ENCODE results near the gene UNC79. TPM values are rescaled to one million over a fixed set of nuclear protein-coding genes. Genes with fewer than 3 reads are reported as not detected.

UNC79 gene
- total RNA-seq, 1 donor from 2014 or later, result 0.10 TPM

DNA sequence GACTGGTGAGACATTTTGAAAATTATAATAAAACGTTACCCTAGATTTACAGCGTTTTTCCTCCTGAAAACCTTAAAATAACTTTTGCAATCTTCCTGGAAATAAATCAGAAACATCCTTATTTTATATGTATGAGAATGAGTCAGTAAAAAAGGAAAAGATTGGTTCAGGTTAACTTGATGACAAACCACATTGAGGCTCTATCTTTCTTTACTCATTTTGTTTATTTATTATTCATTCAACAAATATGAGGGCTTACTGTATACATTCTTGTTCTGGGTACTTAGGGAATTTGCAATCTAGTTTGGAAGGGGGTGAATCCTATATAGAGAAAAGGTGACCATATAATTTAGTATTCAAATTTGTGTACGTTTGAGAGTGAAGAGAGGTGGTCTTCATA, 156.6 kb downstream of the UNC79 start:
- H3K36me3 Mint-ChIP-seq (ENCODE audit: low read depth), result no peaks in the 10 kb centered on the region
- TF ChIP-seq, protein P1, sequence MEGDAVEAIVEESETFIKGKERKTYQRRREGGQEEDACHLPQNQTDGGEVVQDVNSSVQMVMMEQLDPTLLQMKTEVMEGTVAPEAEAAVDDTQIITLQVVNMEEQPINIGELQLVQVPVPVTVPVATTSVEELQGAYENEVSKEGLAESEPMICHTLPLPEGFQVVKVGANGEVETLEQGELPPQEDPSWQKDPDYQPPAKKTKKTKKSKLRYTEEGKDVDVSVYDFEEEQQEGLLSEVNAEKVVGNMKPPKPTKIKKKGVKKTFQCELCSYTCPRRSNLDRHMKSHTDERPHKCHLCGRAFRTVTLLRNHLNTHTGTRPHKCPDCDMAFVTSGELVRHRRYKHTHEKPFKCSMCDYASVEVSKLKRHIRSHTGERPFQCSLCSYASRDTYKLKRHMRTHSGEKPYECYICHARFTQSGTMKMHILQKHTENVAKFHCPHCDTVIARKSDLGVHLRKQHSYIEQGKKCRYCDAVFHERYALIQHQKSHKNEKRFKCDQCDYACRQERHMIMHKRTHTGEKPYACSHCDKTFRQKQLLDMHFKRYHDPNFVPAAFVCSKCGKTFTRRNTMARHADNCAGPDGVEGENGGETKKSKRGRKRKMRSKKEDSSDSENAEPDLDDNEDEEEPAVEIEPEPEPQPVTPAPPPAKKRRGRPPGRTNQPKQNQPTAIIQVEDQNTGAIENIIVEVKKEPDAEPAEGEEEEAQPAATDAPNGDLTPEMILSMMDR (IDR thresholded peaks at IDR 0.05), result no peak

DNA sequence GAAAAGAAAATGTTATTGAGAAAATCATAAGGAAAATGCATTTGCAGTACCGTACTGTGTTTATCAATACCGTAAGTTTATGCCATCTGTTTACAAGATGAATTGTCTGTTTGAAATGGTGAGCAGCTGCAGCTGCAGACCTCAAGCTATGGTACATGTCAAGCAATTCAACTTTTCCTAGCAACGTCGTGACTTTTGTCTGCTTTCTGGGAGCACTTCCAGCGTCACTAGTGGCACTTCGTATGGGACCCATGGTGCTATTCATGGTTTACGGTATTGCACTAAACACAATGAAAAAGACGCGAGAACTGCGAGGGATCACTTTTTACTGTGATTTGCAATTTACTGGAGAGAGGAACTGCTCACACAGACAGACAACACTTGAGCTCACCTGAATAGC, 160.8 kb downstream of the UNC79 start:
- Mint-ChIP-seq H3K36me3 (ENCODE audit: low read depth) (no peaks in the 10 kb centered on the region), H3K4me1 (ENCODE audit: low read depth) (no peaks in the 10 kb centered on the region), H3K27ac (ENCODE audit: unreplicated experiment) (no peak overlapping the region), H3K4me3 (ENCODE audit: unreplicated experiment) (no peak overlapping the region), H3K9me3 (ENCODE audit: low read depth) (no peaks in the 10 kb centered on the region), H3K27me3 (ENCODE audit: low read depth) (no peaks in the 10 kb centered on the region)
- DNase-seq (ENCODE audit: low spot score), result no peak
- TF ChIP-seq, protein P1 (IDR thresholded peaks at IDR 0.05), result no peak

More for the DNA sequence above, 156.6 kb downstream of the UNC79 start:
- no peak for DNase-seq (ENCODE audit: low spot score)
- no peaks in the 10 kb centered on the region for H3K4me1 Mint-ChIP-seq (ENCODE audit: low read depth)
- H3K27me3 Mint-ChIP-seq (ENCODE audit: low read depth), result no peaks in the 10 kb centered on the region
- H3K4me3 Mint-ChIP-seq (ENCODE audit: unreplicated experiment), result no peak overlapping the region
- no peak overlapping the region for H3K27ac Mint-ChIP-seq (ENCODE audit: unreplicated experiment)
- H3K9me3 Mint-ChIP-seq (ENCODE audit: low read depth), result peaks cover 2% of the 10 kb centered on the region

DNA sequence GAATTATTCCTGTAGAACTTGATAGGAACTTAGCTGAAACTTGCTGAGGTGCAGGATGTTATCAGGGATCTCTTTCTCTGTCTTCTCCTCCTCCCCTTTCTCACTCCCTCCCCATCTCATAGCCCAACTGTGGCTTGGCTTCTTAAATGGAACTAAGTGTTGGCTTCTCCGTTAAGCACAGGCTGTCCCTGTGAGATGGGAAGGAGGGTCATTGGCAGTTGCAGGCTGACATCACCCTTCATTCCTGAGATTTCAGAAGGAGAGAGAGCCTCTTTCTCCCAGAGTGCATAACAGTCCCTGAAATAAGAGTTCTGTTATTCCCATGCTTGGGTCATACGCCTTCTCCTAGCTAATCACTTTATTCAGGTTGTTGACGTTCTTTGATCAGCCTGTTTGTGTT, 162.0 kb downstream of the UNC79 start:
- TF ChIP-seq, protein P1 (IDR thresholded peaks at IDR 0.05), result no peak
- no peaks in the 10 kb centered on the region for H3K36me3 Mint-ChIP-seq (ENCODE audit: low read depth)
- no peaks in the 10 kb centered on the region for H3K4me1 Mint-ChIP-seq (ENCODE audit: low read depth)
- no peak for DNase-seq (ENCODE audit: low spot score)
- H3K27me3 Mint-ChIP-seq (ENCODE audit: low read depth), result no peaks in the 10 kb centered on the region
- H3K27ac Mint-ChIP-seq (ENCODE audit: unreplicated experiment), result no peak overlapping the region
- no peaks in the 10 kb centered on the region for H3K9me3 Mint-ChIP-seq (ENCODE audit: low read depth)
- H3K4me3 Mint-ChIP-seq (ENCODE audit: unreplicated experiment), result no peak overlapping the region

DNA sequence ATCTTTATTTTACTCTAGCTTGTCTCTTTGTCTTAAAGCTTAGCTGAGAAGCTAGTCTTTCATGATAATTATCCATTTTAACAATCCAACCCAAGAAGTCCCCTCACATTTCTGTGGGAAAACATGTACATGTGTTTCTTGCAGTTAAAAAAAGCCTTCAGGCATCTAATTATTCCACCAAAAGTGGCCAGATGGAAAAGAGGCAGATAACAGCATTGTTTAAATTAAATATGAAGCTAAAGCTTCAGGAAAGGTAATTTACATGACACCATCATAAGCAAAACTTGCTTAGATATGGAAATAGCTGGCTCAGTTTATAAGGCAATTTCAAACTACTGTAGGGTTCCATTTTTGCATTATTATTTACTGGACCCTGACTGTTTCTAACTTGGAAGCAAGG, 175.4 kb downstream of the UNC79 start:
- Mint-ChIP-seq H3K36me3 (ENCODE audit: low read depth) (peaks cover 1% of the 10 kb centered on the region), H3K27ac (ENCODE audit: unreplicated experiment) (no peak overlapping the region), H3K4me1 (ENCODE audit: low read depth) (no peaks in the 10 kb centered on the region), H3K9me3 (ENCODE audit: low read depth) (peaks cover 11% of the 10 kb centered on the region), H3K27me3 (ENCODE audit: low read depth) (peaks cover 11% of the 10 kb centered on the region), H3K4me3 (ENCODE audit: unreplicated experiment) (no peak overlapping the region)
- TF ChIP-seq, protein P1 (IDR thresholded peaks at IDR 0.05), result no peak
- no peak for DNase-seq (ENCODE audit: low spot score)

DNA sequence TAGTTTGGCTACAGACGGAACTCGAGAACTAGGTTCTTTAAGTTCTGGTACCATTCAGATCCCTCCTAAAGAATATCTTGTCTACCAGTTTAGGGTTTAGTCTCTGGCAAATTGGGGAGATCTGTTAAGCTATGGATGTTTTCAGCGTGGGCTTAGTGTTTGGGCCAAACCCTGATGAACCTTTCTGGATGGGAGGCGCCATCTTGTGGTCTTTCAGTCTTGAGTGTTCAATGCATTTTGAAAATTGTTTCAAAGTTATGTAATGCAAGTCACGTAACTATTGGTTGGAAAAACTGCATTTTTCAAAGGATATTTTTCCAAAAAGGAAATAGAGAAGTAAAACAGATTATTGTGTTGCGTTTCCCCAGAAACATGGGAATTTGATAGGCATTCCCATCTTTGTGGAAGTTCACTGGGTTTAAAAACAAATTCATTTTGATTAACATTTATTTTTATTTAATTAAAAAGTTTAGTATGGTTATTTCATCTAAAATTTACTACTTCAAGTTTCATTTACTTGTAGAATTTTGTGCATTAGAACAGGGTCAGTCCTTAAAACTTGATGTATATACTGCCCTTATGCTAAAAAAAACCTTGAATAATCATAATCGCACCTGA, 188.5 kb downstream of the UNC79 start:
- Mint-ChIP-seq H3K27me3 (ENCODE audit: low read depth) (peaks cover 10% of the 10 kb centered on the region), H3K4me1 (ENCODE audit: low read depth) (no peaks in the 10 kb centered on the region), H3K36me3 (ENCODE audit: low read depth) (no peaks in the 10 kb centered on the region), H3K4me3 (ENCODE audit: unreplicated experiment) (no peak overlapping the region), H3K9me3 (ENCODE audit: low read depth) (no peaks in the 10 kb centered on the region), H3K27ac (ENCODE audit: unreplicated experiment) (no peak overlapping the region)
- no peak for DNase-seq (ENCODE audit: low spot score)
- TF ChIP-seq, protein P1 (IDR thresholded peaks at IDR 0.05), result peak; percentile 78

Measured in chondrocyte (in vitro differentiated cells).